BE2C (cell line): ENCODE results near the gene GRPEL1.

Experiments
- DNase-seq: peaks from one replicate; pipeline ENCODE4 v3.0.0-alpha.2; 2020
- H3K27me3 ChIP-seq: fragments of 250-450 bp; sonication (Bioruptor Pico); 2 replicates; pipeline ENCODE4 v1.5.1; 2020; ENCODE audit warnings: mild to moderate bottlenecking
- H3K36me3 ChIP-seq: fragments of 250-450 bp; sonication (Bioruptor Pico); 2 replicates; pipeline ENCODE4 v1.5.1; 2020; ENCODE audit warnings: mild to moderate bottlenecking
- H3K4me1 ChIP-seq: fragments of 250-450 bp; sonication (Bioruptor Pico); 2 replicates; pipeline ENCODE4 v1.5.1; 2020
- H3K4me3 ChIP-seq: 2 replicates; pipeline ENCODE4 v1.5.1; 2011; ENCODE audit warnings: low read depth, low read length
- H3K9me3 ChIP-seq: fragments of 250-450 bp; sonication (Bioruptor Pico); 2 replicates; pipeline ENCODE4 v1.5.1; 2020
- TF ChIP-seq, protein P1 (sequence below): IDR thresholded peaks from 2 replicates; pipeline ENCODE4 v1.5.1; 2012; ENCODE audit warnings: mild to moderate bottlenecking, low read depth, low read length

GRPEL1 gene

GRCh38 chr4:7051144-7051495 is 16.7 kb downstream of the GRPEL1 start:
- no peak overlapping the region for H3K4me3 ChIP-seq
- H3K27me3 ChIP-seq, result no peaks in the 10 kb centered on the region
- peaks cover 30% of the 10 kb centered on the region for H3K36me3 ChIP-seq
- no peaks in the 10 kb centered on the region for H3K9me3 ChIP-seq
- DNase-seq, result no peak
- TF ChIP-seq, protein P1, sequence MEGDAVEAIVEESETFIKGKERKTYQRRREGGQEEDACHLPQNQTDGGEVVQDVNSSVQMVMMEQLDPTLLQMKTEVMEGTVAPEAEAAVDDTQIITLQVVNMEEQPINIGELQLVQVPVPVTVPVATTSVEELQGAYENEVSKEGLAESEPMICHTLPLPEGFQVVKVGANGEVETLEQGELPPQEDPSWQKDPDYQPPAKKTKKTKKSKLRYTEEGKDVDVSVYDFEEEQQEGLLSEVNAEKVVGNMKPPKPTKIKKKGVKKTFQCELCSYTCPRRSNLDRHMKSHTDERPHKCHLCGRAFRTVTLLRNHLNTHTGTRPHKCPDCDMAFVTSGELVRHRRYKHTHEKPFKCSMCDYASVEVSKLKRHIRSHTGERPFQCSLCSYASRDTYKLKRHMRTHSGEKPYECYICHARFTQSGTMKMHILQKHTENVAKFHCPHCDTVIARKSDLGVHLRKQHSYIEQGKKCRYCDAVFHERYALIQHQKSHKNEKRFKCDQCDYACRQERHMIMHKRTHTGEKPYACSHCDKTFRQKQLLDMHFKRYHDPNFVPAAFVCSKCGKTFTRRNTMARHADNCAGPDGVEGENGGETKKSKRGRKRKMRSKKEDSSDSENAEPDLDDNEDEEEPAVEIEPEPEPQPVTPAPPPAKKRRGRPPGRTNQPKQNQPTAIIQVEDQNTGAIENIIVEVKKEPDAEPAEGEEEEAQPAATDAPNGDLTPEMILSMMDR, result no peak
- peaks cover 5% of the 10 kb centered on the region; the same call in 1 of the 2 replicates for H3K4me1 ChIP-seq

- Histone ChIP-seq H3K9me3 (no peaks in the 10 kb centered on the region), H3K27me3 (no peaks in the 10 kb centered on the region), H3K4me1 (peaks cover 10% of the 10 kb centered on the region; the same call in 1 of the 2 replicates), H3K4me3 (no peak overlapping the region), H3K36me3 (peaks cover 28% of the 10 kb centered on the region)
- no peak for DNase-seq
- TF ChIP-seq, protein P1, result no peak
These were observed 17.3 kb downstream of the GRPEL1 start for GRCh38 chr4:7050481-7051143.

DNA sequence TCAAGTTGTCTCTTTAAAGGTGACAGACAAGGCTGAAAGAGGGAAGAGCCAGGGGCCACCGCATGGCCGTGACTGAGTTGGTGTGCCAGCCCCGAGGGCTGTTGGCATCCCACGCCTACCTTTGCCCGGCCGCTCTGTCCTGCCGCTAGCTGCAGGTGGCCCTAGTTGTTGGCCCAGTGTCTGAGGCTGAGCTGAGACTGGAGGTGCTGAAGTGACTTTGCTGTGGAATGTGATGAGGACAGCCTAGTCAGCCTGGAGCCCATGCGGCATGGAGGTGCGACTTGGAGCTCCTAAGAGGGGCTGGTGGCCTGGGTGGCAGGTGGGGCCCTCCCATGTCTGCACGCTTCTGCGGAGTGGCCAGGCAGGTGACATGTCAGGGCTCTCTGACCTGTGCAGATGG is 18.1 kb downstream of the GRPEL1 start:
- no peak overlapping the region for H3K4me3 ChIP-seq
- H3K9me3 ChIP-seq, result no peaks in the 10 kb centered on the region
- TF ChIP-seq, protein P1, result no peak
- H3K36me3 ChIP-seq, result peaks cover 19% of the 10 kb centered on the region
- no peak for DNase-seq
- no peaks in the 10 kb centered on the region for H3K27me3 ChIP-seq
- peaks cover 14% of the 10 kb centered on the region; the same call in 1 of the 2 replicates for H3K4me1 ChIP-seq

GRCh38 chr4:7049295-7049694 is 18.6 kb downstream of the GRPEL1 start:
- H3K36me3 ChIP-seq, result peaks cover 14% of the 10 kb centered on the region
- TF ChIP-seq, protein P1, result no peak
- H3K9me3 ChIP-seq, result no peaks in the 10 kb centered on the region
- H3K4me3 ChIP-seq, result no peak overlapping the region
- H3K27me3 ChIP-seq, result no peaks in the 10 kb centered on the region
- DNase-seq, result no peak
- H3K4me1 ChIP-seq, result peaks cover 14% of the 10 kb centered on the region; the same call in 1 of the 2 replicates

DNA sequence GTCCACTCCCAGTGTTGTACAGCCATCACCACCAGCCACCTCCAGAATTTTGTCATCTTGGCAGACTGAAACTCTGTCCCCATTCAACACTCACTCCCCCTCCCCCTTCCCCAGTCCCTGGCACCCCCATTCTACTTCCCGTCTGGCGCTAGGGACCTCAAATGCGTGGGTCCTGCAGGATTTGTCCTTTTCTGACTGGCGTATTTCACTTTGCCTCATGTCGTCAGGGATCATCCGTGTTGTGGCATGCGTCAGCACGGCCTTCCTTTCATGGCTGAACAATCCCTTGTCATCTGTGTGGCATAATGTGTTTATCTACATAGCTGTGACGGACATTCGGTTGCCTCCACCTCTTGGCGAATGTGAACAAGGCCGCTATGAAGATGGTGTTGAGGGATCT is 19.2 kb downstream of the GRPEL1 start:
- H3K4me1 ChIP-seq, result peaks cover 14% of the 10 kb centered on the region; the same call in 1 of the 2 replicates
- peaks cover 8% of the 10 kb centered on the region for H3K36me3 ChIP-seq
- DNase-seq, result no peak
- no peaks in the 10 kb centered on the region for H3K9me3 ChIP-seq
- TF ChIP-seq, protein P1, result no peak
- H3K4me3 ChIP-seq, result no peak overlapping the region
- H3K27me3 ChIP-seq, result no peaks in the 10 kb centered on the region

- no peak overlapping the region for H3K4me3 ChIP-seq
- peaks cover 14% of the 10 kb centered on the region; the same call in 1 of the 2 replicates for H3K4me1 ChIP-seq
- no peaks in the 10 kb centered on the region for H3K9me3 ChIP-seq
- no peak for DNase-seq
- H3K27me3 ChIP-seq, result no peaks in the 10 kb centered on the region
- TF ChIP-seq, protein P1, result no peak
- H3K36me3 ChIP-seq, result peaks cover 2% of the 10 kb centered on the region; the same call in 1 of the 2 replicates
These were observed 20.9 kb downstream of the GRPEL1 start for GRCh38 chr4:7046971-7047370.
